T-helper 9 cell (primary cell): ENCODE results near the gene ACKR3.

ENCODE experiments used
- DNase-seq: peaks from one replicate; pipeline ENCODE4 v3.0.0-alpha.2; 2020

The ACKR3 gene

DNA sequence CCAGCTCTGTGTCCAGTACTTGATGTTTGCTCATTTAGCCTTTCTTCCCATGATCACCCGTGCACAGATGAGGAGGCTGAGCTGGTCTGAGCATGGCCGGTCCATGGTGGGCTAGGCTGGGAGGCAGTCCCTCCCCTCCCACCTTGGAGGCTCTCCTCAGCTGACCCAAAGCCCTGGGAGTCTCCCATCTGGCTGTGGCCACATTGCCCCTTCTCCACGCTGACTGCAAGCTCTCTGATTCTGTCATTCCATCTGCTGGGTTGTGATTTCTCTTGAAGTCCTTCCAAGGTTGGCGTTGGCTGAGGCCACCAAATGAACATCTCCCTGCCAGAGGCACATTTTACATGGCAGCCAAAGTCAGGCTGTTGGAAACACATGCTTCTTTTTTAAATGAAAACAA is 44.0 kb downstream of the ACKR3 start:
- DNase-seq: no peak

DNA sequence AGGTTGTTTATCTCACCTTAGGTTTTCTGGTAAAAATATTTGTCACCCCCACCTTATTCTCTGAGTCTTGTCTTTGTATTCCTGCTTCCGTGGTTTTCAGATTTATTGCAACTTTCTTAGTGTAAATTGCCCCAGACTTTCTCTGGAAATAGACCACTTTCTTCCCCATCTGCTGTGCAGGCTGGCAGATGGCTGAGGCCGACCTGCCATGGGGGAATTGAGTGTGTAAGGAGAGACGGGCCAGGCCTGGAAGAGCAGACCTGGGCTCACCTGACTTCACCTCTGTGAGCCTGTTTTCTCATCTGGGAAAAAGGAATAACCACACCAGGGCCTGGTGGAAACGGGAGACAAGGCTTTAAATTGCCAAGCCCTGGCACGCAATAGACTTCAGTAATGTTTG is 44.9 kb downstream of the ACKR3 start:
- DNase-seq: no peak

DNA sequence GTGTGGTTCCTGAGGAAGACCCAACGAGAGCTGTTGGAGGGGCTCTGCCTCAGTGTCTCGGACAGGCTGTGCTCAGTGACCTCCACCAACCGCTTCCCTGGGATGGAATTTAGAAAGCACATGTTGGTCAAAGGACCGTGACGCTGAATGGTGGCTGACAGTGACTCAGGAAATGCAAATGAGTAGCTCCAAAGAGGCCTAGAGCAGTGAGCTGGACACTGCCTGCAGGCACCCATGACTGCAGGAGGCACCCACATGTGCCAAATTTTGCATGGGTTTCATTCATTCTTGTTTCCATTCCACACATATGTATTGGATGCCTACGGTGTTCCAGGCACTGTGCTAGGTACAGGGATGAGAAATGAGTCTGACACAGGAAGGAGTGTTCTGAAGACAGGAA is 46.4 kb downstream of the ACKR3 start:
- DNase-seq: no peak

DNA sequence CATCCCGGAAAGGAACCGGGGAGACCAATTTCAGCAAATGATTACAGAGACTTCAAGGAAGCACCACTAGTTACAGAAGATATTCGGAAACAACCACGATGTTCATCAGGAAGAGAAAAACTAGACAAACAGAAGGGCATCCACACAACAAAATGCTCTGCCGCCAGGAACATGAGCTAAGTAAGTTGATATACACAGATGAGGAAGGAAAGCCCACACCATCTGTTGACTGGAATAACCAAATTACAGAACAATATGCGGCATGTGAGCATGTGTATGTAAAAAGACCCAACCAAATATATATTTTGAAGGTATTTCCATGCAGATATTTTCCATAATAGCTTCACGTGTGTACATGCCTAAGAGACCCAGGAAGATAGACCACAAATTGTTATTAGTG is 47.0 kb downstream of the ACKR3 start:
- no peak for DNase-seq

DNA sequence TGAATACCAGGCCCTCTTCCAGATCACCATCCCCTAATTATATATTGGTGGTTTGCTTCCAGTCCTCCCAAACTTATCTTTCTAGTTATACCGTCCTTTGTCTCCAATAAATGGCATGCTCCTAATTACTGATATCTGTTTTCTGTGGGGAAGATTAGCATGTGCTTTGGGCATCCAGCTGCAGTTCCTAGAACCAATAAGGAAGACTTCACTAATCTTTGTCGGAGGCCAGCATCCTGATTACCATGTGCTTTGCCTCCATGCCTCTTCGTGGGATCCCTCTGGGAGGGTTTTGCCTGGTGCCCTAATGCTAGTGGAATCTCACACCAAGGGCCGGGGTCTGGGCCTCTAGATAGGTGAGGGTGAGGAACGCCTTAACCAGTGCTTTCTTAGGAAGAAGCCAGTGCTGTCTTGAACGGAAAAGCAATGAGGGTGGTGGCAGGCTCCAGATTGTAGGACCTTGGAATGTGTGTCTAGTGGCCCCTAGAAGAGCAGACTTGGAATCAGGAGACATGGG is 47.7 kb downstream of the ACKR3 start:
- DNase-seq: no peak

DNA sequence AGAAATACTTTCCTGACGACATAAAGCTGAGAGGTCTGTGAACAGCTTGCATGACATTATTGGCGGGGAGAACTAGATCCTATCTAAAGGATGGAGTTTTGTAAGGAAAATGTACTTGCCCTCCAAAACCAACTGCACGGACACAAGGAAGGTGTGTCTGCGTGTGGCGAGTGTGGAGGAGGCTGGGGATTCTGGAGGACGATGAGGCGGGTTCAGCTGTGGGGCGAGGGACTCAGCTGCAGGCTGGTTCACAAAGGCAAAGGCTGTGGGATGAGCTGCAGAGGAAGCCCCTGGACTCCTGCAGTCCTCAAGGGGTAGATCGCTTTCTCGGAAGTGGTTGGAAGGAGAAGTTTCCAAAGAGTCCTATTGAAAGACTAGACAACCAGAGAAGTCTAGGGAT is 48.2 kb downstream of the ACKR3 start:
- DNase-seq: no peak

DNA sequence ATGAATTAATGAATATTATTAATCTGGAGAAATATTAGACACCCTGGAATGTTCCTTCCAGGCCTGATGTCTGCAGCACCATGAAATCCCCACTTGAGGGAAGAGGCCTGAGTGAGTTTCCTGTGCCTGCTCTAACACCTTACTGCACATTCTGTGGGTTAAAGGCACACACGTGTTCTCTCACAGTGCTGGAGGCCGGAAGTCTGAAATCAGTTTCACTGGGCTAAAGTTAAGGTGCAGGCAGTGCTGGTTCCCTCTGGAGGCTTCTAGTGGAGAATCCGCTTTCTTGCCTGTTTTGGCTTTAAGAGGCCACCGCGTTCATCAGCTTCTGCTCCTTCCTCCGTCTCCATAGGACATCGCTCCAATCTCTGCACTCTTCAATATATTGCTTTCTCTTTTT is 48.7 kb downstream of the ACKR3 start:
- DNase-seq: no peak

DNA sequence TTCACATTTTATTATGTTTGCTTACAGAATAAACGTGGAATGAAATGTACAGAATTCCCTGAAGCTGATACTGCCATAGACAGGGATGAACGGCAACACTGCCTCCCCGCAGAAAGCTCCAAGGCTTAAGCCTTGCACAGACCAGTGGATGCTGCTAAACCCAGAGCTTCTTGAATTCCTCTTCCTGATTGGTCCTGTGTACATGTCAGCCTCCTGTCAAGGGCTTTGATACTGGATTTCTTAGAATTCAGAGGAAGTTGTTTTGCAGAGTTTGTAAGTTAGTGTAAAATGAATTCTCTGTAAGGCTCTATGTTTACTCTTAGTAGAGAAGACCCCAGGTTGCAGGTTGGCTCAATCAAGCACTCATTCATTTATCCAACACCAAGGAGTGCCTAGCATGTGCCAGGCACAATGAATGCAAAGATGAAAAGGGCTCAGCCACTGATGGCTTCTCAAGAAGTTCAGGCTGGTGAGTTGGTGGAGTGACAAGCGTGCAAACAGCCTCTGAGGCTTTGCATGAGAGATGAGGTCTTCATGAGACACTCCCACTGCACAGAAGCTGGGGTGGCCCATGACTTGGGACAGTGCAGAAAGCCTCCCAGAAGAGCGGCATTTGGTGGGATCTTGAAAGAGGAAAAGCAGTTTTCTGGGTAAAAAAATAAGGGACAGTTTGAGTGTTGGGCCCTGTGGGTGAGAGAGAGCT is 50.4 kb downstream of the ACKR3 start:
- no peak for DNase-seq

DNA sequence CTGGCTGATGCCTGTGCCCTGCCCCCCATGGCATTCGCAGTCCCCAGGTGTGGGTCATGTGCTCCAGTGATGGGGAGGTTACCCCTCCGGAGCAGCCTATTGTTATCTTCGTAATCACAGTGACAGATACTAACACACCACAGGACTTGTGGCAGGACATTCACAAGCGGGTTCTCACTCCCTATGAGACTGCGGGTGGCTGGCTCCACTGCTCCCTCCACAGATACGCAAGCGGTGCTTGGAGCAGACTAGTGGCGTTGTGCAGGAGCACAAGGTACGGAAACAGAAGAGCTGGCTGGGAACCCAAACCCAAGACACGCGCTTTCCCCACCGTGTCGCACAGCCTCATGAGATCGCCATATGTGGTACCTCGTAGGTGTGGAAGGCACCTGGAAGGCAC is 52.2 kb downstream of the ACKR3 start:
- no peak for DNase-seq

DNA sequence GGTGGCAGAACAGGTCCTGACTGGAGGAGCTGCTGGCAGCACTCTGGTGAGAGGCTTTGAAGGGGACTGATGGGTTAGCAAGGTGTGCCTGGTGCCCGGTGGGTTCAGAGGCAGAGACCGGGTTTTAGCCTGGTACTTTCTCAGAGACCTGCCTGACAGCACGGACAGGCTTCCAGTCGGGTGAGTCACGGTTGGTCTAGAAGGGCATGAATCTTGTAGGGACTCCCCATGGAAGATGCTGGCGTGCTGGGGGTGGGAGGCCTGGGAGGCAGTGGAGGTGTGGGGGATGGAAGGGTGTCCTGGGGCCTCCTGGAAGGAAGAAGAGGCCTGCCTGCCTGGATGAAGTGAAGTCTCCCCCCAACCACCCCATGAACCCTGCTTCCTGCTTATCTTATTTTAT is 52.6 kb downstream of the ACKR3 start:
- no peak for DNase-seq

DNA sequence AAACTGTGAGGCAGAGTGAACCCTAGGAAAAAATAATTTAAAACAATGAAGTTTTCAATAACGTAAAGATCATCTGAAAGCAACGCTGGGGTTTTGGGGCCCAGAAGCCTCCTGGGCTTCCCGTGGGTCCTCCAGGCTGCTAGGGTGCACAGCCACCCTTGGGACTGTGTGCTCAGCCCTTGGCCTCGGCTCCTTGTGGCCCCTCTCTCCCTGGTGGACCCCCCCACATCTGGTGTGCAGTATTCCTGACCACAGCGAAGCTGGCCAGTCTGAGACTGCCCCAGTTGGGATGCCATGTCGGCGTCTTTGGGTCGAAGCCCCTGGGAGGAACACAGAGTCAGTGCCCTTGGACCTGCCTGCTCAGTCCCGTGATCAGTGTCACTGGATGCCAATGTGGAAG is 53.0 kb downstream of the ACKR3 start:
- no peak for DNase-seq

DNA sequence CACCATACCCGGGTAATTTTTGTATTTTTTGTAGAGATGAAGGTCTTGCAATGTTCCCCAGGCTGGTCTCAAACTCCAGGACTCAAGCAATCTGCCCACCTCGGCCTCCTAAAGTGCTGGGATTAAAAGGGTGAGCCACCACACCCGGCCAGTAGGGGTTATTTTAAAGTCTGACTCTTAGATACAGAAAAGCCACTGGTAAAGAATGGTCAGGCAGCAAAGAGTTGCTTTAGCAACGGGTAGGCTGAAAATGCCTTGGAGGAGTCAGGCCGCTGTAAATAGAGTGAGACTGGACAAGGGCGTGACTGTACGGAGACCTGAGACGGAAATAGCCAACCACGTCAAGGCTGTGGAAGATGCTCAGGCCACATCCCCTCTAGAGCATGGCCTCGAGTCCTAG is 54.2 kb downstream of the ACKR3 start:
- no peak for DNase-seq

DNA sequence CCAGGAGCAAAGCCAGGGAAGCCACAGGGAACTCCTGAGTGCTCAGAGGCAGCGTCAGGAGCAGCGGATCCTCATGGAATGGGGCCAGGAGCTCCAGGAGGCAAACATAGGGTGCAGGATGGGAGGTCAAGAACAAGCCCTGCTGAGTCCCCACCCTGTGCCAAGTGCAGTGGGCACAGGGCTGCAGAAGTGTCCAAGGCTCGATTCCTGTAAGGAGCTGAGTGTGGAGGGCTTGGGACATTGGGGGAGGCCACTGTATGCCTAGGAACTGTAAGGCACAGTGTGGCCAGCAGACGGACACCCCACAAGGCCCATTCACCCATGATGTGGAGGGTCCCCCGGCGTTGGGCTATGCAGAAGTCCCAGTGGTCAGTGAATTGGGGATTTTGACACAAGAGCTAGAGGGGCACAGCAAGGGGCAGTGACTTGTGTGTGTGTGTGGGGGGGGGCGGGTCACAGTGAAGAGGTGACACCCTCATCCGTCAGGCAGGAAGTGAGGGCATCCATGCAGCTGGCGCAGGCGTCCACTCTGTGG is 55.6 kb downstream of the ACKR3 start:
- no peak for DNase-seq

DNA sequence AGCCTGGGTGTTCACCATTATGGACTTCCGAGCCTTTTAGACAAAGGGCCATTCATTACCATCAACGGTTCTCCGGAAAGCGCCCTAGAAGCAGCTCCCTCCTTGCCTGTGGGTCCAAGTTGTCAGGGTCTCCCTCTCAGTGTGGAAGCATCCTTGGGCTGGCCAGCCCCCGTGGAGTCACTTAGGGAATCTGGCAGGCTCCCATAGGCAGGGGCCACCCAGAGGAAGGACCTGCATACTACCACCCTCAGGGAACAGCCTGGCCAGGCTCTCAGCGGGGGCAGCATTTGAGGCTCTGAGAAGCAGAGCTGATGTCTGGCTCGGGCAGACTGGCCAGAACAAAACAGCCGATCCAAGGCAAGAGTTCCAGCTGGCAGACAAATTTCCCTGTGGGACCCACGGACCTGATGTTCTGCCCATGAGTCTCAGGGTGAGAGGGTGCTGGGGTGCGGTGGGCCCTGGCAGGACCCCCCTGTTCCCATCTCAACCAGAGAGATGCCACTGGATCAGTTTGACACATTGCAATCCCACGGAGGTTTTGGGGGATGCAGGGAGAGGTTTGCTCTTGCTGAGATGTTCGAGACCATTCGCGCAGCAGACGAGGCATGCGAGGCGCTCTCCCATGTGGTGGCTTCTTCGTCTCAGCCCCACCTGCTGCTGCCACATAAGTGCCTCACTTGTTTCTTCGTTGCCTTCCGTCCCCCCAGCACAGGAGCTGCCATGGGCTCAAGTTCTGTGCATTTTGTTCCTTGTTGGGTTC is 56.9 kb downstream of the ACKR3 start:
- no peak for DNase-seq

DNA sequence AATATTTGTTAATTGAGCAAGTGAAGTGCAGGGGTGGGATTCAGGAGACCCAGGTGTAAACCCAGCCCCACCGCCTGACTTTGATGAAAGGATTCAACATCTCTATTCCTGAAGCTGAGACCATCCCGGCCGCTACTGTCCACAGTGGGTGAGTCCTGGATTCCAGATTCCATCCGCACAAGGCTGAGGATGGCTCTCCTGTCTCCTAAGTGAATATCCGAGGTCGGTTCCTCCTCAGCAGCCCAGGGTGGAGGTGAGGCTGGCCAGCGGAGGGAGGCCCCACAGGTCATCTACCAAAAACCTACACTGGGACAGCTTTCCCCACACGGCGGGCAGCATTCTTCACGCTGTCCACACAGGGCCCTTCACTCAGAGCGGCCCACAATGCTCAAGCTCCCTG is 57.6 kb downstream of the ACKR3 start:
- DNase-seq: no peak

DNA sequence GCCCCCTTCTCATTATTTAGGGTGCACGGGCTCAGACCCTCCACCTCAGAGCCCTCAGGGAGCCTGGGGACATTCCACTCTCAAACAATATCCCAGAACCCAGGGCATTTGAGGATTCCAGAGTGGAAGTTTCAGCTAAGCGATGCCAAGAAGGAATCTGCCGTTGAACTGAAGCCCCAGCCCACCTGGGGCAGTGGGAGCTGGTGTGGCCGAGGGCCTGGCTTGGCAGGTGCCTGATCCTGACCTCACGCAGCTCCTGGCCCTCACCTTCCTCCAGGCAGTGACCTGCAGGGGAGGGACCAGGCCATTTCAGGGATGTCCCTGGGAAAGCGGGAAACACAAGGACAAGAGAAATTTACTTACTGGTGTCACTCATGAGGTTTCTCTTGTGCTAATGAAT is 58.2 kb downstream of the ACKR3 start:
- DNase-seq: no peak

DNA sequence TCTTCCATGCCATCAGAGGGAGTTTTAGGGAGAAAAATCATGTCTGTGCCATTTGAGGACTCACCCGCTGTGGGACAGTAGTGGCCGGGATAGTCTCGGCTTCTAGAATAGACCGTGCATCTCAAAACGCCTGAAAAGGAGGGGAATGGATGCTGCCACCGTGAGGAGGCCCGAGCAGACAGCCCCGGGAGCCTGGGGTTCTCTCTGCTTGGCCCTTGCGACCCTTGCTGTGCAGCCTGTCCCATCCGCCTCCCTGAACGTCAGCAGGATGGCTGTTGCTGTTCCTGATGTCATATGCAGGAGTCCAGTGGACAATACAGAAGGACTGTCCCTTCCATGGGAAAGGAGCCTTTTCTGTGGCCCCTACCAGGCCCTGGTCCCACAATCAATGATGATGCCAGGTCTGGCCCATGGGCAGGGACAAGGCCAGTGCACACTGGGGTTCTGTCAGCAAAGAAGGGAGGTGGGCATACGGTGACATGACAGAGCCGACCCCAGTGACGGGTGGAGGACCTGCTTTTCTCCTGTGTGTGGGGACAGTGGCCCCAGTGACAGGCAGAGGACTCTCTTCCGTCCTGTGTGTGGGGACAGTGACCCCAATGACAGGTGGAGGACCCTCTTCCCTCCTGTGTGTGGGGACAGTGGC is 58.8 kb downstream of the ACKR3 start:
- no peak for DNase-seq

DNA sequence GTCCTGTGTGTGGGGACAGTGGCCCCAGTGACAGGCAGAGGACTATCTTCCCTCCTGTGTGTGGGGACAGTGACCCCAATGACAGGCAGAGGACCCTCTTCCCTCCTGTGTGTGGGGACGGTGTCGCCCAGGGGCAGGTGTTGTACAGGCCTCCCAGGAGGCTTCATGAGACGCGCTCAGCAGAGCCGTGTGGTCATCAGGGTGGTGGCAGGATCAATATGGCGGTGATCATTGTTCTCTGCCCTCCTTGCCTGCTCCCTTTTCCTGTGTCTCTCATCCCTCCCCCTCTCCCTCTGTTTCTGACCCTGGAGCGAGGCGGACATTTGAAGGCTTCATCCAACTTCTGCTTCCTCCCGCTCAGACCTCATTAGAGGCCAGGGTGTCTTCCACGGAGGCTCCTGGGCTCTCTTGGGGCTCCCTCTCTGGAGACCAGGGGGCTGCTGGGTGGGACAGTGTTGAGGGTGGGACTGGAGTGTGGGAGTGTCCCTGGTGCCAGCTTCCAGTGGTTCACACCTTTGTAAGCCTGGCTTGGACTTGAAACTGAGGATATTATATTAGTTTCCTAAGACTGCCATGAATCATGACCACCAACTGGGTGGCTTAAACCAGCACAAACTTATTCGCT is 59.5 kb downstream of the ACKR3 start:
- DNase-seq: no peak

DNA sequence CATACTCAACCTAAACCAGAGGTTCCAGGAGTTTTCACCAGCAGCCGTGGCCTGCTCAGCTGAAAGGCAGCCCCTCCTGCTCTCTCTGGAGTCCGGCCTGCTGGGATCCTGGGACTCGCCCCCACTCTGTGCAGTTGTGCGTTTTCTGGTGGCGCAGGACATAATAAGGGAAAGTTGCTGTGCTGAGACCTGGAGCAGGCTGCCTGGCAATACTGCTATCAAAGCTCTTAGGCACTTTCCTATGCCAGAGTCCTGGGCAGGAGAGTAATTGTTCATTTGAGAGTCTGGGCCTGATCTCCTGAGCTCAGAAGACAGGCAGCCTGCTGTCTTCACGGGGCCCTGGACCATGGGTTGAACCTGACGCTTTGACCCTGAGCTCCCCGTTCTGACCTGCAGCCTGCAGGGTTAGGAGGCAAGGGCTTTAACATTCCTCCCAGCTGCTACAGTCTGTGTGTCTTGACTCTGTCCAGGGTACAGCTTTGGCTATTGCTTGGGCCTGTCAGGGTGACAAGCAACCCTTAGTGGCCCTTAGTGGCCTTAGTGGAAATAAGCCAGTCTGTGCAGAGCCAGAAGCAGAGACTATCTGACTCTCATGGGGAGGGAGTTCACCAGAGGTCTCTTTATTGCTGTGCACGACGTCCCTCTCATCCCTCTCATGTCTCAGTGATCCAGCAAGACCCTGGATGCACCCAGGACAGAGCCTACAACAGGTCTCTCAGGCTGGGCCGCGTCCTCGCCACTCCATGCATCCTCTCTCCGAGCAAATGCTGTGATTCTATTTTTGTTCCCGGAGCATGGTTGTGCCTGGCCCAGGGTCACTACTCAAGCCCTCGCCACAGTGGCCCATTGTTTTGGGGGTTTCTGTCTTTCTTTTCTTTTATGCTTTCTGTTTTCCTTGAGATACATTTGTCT is 60.6 kb downstream of the ACKR3 start:
- DNase-seq: no peak

DNA sequence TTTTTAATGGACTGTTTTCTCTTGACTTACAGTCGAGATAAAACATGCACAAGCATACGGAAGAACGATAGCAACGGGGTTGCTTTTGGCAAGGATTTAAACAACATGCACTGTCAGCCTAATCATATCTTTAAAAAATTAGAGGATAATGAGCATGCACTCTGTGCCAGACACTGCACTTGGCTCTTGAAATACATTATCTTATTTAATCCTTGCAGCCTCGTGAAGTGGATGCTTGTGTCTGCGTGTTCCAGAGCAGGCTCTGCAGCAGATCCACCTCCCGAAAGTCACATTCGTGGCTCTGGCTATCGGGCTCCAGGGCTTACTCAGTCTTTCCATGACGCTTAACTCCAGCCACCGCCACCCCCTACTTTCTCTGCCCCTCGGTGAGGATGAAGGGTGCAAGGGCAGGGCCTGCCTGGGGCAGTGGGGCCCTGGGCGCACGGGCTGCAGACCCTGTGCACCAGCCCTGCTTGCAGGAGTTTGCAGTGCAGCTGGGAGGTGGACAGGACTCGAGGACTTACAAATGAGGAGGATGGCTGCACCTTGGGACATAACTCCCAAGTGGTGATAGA is 61.7 kb downstream of the ACKR3 start:
- DNase-seq: no peak

DNA sequence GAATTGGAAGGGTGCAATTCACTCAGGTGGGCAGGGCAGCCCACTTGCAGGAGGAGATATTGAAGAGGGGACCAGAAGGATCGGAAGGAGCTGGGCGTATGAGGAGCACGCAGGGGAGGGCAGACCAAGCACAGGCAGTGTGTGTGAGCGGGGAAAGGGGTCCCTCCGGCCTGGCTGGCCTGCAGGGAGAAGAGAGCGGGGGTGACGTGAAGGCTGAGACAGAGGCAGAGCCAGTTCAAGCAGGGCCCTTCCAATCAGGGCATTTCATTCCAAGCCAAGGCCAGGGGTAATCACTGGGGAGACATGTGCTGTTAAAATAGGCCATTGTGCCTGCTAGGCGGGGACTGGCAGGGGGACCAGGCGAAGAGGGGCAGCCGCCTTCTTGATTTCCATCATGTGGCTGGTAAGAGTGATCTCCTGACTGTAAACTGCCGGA is 62.2 kb downstream of the ACKR3 start:
- no peak for DNase-seq
